DOHH2 (cell line): Measurements from ENCODE around the gene COL19A1.

Source experiments
- H3F3A ChIP-seq: fragments of 200-600 bp; sonication (generic), shearing (Covaris generic); 2 replicates; pipeline ENCODE4 v1.6.0; 2016; ENCODE audit warnings: antibody characterized with exemption, mild to moderate bottlenecking; ENCODE audit not compliant: control insufficient read depth, insufficient read depth
- H3K27ac ChIP-seq: fragments of 200-600 bp; sonication (generic); 2 replicates; pipeline ENCODE4 v1.5.1; 2014; ENCODE audit warnings: low read depth, mild to moderate bottlenecking, low read length, moderate library complexity
- H3K27me3 ChIP-seq: fragments of 200-600 bp; sonication (generic); 2 replicates; pipeline ENCODE4 v1.6.1; 2014; ENCODE audit warnings: mild to moderate bottlenecking, low read length, mixed read lengths; ENCODE audit not compliant: control insufficient read depth
- H3K36me3 ChIP-seq: fragments of 200-600 bp; sonication (generic); 2 replicates; pipeline ENCODE4 v1.6.1; 2014; ENCODE audit warnings: mild to moderate bottlenecking, low read length, moderate library complexity, mixed read lengths; ENCODE audit not compliant: control insufficient read depth
- H3K4me1 ChIP-seq: fragments of 200-600 bp; sonication (generic); 2 replicates; pipeline ENCODE4 v1.6.1; 2014; ENCODE audit warnings: mild to moderate bottlenecking, low read length, mixed read lengths; ENCODE audit not compliant: control insufficient read depth
- H3K4me2 ChIP-seq: fragments of 200-600 bp; sonication (generic); 2 replicates; pipeline ENCODE4 v1.6.0; 2014; ENCODE audit warnings: mild to moderate bottlenecking, low read length, moderate library complexity
- H3K4me3 ChIP-seq: fragments of 200-600 bp; sonication (generic); 2 replicates; pipeline ENCODE4 v1.5.1; 2014; ENCODE audit warnings: mild to moderate bottlenecking, low read length, mixed read lengths
- H3K79me2 ChIP-seq: fragments of 200-600 bp; sonication (generic); 2 replicates; pipeline ENCODE4 v1.6.1; 2014; ENCODE audit warnings: mild to moderate bottlenecking, low read length, mixed read lengths; ENCODE audit not compliant: control insufficient read depth
- H3K9me2 ChIP-seq: fragments of 200-600 bp; sonication (generic); replicated peaks from 2 replicates; pipeline ENCODE4 v1.6.1; 2014; ENCODE audit warnings: mild to moderate bottlenecking, low read length, mixed read lengths; ENCODE audit not compliant: control insufficient read depth
- H3K9me3 ChIP-seq: fragments of 200-600 bp; sonication (generic); 2 replicates; pipeline ENCODE4 v1.6.1; 2014; ENCODE audit warnings: antibody characterized with exemption, low read length, mixed read lengths; ENCODE audit not compliant: control insufficient read depth, insufficient read depth
- H4K20me1 ChIP-seq: fragments of 200-600 bp; sonication (generic); 2 replicates; pipeline ENCODE4 v1.6.0; 2014; ENCODE audit warnings: low read depth, mild to moderate bottlenecking, antibody characterized with exemption, low read length, moderate library complexity; ENCODE audit not compliant: control insufficient read depth, insufficient read depth
- EZH2phosphoT487 ChIP-seq: fragments of 200-600 bp; sonication (generic); IDR thresholded peaks from 2 replicates; pipeline ENCODE4 v1.6.1; 2017; ENCODE audit warnings: borderline replicate concordance, mild to moderate bottlenecking, antibody characterized with exemption, low read length, moderate library complexity, mixed read lengths
- TF ChIP-seq, protein P1 (sequence below): fragments of 200-600 bp; sonication (generic); IDR thresholded peaks from one replicate; pipeline ENCODE4 v1.5.1; 2014; ENCODE audit warnings: antibody characterized with exemption, mild to moderate bottlenecking, low read depth, low read length; ENCODE audit not compliant: poor library complexity, severe bottlenecking

Gene COL19A1

DNA sequence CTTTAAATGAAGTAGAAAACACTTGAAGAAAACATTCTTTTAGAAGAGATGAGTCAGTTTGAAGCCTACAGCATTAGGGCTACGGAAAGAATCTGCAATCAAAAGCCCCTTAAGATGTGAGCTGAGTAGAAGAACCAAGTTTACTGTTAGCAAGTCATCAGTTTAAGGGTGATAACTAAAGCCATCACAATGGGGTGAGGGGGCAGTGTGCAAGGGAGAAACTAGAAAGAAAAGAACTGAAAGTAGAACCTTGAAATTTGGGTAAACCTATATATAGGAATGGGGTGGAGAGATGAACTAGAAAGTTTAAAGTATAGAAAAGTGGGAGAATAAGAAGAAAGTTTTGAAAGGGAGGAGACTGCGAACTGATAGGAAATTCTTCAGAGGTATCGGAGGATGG is 212.9 kb downstream of the COL19A1 start:
- Histone ChIP-seq H4K20me1 (no peaks in the 10 kb centered on the region), H3K36me3 (no peaks in the 10 kb centered on the region), H3K9me2 (no peaks in the 10 kb centered on the region), H3K79me2 (no peaks in the 10 kb centered on the region), H3K4me2 (no peak overlapping the region), H3F3A (no peaks in the 10 kb centered on the region), H3K4me3 (no peak overlapping the region), H3K9me3 (no peaks in the 10 kb centered on the region), H3K4me1 (no peaks in the 10 kb centered on the region), H3K27me3 (no peaks in the 10 kb centered on the region), H3K27ac (no peak overlapping the region)
- TF ChIP-seq, protein P1, sequence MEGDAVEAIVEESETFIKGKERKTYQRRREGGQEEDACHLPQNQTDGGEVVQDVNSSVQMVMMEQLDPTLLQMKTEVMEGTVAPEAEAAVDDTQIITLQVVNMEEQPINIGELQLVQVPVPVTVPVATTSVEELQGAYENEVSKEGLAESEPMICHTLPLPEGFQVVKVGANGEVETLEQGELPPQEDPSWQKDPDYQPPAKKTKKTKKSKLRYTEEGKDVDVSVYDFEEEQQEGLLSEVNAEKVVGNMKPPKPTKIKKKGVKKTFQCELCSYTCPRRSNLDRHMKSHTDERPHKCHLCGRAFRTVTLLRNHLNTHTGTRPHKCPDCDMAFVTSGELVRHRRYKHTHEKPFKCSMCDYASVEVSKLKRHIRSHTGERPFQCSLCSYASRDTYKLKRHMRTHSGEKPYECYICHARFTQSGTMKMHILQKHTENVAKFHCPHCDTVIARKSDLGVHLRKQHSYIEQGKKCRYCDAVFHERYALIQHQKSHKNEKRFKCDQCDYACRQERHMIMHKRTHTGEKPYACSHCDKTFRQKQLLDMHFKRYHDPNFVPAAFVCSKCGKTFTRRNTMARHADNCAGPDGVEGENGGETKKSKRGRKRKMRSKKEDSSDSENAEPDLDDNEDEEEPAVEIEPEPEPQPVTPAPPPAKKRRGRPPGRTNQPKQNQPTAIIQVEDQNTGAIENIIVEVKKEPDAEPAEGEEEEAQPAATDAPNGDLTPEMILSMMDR = no peak
- TF ChIP-seq EZH2phosphoT487 = no peak

DNA sequence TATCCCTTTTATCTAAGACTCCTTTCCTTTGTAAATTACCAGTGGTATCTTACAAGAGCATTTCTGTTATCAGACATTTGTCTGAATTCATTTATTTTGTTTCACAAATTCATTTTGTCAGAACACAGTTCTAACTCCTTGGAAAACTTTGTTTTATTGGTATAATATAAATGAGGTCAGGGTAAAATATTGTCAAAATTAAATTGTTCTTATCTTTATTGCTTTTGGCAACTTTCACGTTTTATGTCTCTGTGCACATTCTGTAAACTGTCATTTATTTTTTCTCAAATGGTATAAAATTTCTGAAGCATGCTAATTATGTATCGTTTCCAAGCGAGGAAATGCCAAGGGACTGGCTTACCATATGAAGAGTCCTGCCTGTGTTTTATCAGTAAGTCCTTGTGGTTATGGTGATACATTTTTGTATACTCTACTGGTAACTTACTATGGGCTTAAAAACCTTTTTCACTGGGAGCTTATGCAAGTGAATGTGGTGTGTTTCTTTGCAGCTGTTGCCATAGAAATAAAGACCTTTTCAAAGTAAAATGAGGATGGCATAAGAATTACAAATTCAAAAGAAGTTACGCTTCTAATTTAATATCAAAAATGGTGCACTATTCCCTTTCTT is 214.2 kb downstream of the COL19A1 start:
- TF ChIP-seq, protein P1 = no peak
- TF ChIP-seq EZH2phosphoT487 = no peak
- no peak overlapping the region for H3K4me3 ChIP-seq
- H3K9me3 ChIP-seq = no peaks in the 10 kb centered on the region
- H3K9me2 ChIP-seq = no peaks in the 10 kb centered on the region
- no peaks in the 10 kb centered on the region for H3F3A ChIP-seq
- H3K79me2 ChIP-seq = no peaks in the 10 kb centered on the region
- H4K20me1 ChIP-seq = no peaks in the 10 kb centered on the region
- no peak overlapping the region for H3K27ac ChIP-seq
- H3K4me1 ChIP-seq = no peaks in the 10 kb centered on the region
- no peaks in the 10 kb centered on the region for H3K27me3 ChIP-seq
- no peak overlapping the region for H3K4me2 ChIP-seq
- H3K36me3 ChIP-seq = no peaks in the 10 kb centered on the region

DNA sequence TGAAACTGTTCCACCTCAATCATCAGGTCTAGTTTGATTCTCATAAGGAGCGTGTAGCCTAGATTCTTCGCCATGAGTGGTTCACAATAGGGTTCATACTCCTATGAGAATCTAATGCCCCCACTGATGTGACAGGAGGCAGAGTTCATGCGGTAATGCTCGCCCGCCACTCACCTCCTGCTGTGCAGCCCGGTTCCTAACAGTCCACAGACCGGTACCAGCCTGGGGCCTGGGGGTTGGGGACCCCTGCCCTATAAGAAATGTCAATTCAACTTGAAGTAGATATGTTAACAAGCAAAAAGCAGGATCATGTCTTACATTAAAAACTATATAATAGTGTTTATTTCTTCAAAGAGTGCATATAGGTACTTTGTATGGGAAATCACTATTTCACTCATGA is 216.5 kb downstream of the COL19A1 start:
- no peak for TF ChIP-seq EZH2phosphoT487
- TF ChIP-seq, protein P1 = no peak
- no peaks in the 10 kb centered on the region for H3K4me1 ChIP-seq
- H3K4me3 ChIP-seq = no peak overlapping the region
- no peaks in the 10 kb centered on the region for H3K27me3 ChIP-seq
- H3K9me3 ChIP-seq = no peaks in the 10 kb centered on the region
- H3F3A ChIP-seq = no peaks in the 10 kb centered on the region
- no peaks in the 10 kb centered on the region for H4K20me1 ChIP-seq
- H3K27ac ChIP-seq = no peak overlapping the region
- no peaks in the 10 kb centered on the region for H3K9me2 ChIP-seq
- no peaks in the 10 kb centered on the region for H3K79me2 ChIP-seq
- no peak overlapping the region for H3K4me2 ChIP-seq
- H3K36me3 ChIP-seq = no peaks in the 10 kb centered on the region
